GM21529 (cell line): ENCODE data around the gene SERINC1.
"Not testable (repeated sequence)": the region's sequence is repeated elsewhere in the genome, so short reads cannot be mapped to it uniquely, and the experiment has no call there.

ENCODE experiments used
- ATAC-seq: cut with Tn5 transposase; IDR thresholded peaks from one replicate; pipeline ENCODE4 v1.9.1; 2021; ENCODE audit not compliant: unreplicated experiment

The SERINC1 gene

DNA sequence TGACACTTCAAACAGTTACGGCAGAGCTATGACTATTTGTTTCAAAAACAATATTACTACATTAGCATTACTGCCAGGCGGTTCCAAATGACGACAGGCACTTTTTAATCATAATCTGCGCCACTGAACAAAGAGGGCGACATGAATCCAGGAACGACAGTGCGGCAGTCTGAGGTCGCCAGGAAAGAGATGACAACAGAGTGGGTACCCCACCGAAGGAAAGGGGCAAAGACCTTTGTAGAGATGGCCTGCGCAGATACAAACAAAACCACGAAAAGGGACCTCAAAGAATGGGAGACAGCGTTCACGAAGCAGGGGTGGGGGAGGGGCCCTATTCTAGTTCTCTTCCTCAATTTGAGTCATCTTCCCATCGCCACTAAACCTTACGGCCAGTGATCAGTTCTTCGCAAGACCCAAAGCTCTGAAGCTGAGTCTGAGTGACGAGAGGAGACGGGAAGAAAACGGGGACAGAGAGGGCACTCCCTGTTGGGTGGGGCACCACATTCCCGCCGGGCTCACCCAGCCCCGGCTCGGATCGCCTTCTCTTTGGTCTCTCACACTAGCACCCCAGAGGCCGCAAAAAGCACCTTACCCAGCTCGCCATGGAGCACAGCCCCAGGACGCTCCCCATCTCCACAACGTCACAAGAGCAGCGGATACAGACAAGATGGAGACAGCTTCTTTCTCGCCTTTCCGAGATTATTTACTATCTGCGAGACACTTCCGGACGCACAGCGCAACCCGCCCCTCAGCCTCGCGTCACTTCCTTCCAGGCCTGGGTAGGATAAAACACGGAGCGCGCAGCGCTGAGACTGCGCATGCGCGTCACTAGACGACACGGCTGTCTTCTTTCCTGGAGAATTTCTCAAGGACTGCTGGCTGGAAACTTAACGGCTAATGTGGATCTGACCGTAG lies at the start of gene SERINC1:
Gene SERINC1, minus strand, starts transcription at position 701 of the 915 bp plus-strand sequence. Its CDS starts 70 bp downstream, at position 631.
- peak; percentile 99 for ATAC-seq

DNA sequence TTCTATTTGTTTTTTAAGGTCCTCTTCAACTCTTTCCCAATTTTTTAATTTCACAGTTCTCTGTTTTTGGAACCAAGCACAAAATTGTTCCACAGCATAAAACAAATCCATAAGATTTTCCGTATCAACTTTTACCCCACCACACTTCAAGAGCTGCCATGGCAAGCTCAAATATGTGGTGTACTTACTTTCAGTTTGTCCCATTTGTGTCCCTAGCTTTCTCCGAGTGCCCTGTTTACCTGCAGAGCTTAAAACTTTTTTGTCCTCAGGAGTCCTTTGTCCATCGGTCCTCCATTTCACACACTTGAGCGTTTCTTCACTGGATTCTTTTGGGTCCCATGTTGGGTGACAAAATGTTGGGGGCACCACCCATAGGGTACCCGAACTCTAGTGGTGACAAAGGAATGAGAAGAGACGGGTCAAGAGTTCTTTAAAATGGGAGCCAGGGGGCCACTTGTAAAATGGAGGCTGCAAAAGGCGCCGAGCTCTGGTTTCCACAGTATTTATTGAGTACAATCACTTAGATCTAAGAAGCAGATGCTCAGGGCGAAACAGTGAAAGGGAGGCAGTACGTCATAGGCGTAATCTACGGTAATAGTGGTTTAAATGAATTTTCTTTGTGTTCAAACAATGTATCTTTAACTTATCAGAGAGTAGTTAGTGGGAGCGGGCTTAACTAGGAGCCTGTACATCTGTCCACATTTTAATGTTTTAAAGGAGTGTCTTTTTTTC lies 39.8 kb upstream of the SERINC1 start:
- ATAC-seq, result no peak

DNA sequence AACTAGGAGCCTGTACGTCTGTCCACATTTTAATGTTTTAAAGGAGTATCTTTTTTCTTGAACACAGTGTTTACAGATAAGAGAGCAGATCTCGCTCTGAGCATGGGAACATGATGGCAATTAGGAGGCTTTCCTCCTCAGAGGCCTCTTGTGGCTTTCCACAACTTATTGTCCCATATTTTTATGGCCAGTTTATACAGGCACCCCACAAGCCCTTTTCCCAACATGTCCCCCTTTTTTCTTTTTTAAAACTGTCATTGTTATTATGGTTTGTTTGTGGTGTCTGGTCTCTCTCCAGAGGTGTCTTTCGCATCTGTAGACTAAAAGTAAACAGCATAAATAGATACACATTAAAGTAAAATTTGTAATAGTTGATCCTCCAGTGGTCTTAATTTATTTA lies 33.6 kb upstream of the SERINC1 start:
- ATAC-seq, result not testable (repeated sequence)

DNA sequence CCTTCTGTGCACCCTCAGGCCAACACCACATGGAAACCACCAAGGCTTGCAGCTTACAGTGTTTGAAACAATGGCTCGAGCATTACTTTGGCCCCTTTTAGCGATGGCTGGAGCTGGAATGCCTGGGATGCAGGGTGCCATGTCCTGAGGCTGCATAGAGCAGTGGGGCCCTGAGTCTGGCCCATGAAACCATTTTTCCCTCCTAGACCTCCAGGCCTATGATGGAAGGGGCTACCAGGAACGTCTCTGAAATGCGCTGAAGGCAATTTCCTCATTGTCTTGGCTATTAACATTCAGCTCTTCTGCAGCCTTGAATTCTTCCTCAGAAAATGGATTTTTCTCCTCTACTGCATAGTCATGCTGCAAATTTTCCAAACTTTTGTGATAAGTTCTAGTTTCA lies 29.9 kb upstream of the SERINC1 start:
- ATAC-seq, result no peak

DNA sequence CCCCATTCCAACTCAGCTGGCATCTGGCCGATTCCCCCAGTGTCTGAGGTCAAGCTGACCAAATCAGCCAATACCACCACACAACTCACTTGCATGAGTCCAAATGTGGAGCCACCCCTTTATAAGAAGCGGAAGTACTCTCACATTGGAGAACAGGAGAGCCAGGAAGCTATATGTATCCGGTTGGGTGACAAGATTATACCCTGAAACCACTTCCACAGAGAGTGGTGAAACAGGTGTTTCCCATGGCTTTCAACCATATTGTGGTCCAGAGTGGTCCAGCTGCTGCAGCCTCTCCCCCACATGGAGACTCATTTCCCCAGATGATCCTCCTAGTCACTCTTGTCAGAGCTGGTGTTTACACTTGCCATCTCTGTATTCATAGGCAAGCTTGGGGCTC lies 24.0 kb upstream of the SERINC1 start:
- peak; percentile 54 for ATAC-seq

DNA sequence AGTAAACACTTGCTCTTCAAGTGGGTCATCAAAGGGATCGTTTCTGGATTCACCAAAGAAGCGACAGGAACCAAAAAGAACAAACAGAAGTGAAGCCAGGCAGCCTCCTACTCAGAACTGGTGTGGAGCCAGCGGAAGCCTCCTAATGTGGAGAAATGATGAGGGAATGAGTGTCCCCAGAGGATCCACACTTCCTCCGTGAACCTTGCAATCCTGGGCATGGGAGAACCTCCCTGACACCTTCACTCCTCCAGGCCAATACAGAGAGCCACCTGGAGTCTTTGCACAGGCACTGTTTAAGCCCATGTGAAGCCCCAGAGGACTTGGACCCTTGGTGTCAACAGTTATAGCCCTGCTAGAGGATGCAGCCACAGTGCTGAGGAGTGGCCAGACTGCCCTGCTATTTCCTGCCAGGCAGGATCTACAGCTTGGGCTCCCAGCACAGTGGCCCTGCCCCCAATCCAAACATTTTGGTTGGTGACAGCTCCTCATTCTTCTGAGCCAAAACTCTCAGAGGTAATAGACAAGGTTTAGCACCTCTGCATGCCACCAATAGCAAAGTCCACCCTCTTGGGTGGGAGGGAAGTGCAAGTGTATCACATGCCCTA lies 23.2 kb upstream of the SERINC1 start:
- no peak for ATAC-seq

DNA sequence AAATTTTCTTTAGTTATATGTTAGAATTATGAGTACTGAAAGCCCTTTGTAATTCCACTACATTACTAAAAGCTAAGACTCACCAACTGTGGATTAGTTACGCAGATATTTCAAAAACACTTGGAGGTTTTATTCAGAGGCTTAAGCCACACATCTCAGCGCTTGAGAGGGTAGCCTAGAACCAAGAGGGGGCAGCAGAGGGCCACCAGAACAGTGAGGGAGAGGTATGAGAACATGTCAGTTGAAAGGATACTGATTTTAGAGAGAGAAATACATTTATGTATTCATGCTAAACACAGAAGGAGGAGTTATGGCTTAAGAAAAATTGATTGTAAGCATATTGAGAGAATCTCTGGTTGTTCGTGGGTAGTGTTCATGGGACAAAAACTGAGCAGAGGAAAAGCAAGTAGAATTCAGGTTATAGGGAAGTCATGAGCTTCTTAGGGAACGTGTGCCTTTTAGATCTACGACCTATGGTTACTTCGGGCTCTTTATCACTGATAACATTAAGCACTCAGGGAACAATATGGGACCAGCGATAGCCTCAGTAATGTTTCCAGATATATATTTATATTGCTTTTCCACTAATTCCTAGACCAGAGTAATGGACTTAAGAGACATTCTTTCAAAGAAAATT lies 20.4 kb upstream of the SERINC1 start:
- peak; percentile 96 for ATAC-seq

DNA sequence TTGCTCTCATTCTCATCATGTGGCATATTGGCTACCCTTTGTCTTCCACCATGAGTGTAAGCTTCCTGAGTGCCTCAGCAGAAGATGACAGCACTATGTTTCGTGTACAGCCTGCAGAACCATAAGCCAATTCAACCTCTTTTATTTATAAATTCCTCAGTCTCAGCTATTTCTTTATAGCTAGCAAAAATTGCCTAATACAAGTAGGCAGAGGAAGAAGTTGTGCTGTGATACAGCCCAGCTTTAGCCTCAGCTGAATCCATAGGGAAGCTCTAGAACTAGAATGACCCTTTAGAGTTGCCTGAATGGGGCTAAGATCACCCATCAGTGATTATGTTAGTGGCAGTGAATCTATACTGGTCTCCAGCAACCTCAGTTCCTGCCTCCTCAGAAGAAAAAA lies 19.0 kb upstream of the SERINC1 start:
- ATAC-seq, result no peak

DNA sequence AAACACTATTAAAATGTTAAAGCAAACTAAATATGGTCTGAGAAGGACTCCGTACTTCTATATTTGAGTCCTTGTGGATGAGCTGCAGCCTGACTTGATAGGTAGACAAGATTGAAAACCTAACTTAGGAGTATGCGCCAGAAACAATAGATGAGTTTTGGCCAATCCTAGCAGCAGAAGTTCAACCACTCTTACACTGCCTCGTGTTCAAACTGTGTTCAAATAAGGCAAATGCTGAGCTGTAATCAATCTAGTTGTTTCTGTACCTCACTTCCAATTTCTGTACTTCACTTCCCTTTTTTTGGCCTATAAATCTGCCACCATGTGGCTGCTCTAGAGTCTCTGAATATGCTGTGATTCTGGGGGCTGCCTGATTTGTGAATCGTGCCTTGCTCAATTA lies 13.2 kb upstream of the SERINC1 start:
- ATAC-seq, result peak; percentile 85

DNA sequence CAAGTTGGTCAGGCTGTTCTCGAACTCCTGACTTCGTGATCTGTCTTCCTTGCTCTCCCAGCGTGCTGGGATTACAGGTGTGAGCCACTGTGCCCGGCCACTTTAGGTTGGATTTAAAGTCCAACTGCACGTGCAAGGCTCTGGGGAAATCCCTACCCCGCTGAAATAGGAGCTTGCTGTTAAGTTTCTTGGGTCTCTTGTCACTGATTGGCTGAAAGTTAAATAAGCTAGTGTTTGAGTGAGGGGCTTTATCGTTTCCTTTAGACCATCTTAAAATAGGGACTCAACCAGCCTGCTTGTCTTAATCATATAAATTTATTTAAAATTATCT lies 11.1 kb upstream of the SERINC1 start:
- no peak for ATAC-seq

DNA sequence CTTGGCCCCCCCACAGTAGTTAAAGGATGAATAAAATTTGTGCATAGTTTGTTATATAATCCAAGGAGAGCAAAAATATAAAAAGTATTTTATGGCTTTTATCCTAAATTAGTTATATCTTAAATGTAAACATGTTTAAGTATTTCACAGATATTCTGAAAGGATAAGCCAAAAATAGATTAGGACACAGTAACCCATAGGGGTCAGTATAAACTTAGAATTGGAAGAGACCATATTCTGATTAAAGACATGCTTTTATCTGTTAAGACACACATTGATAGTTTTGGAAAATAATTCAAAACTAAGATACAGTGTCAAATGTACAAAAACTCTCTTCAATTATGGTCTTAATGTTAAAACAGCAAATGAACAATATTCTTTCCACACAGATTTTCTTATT lies 4.5 kb upstream of the SERINC1 start:
- no peak for ATAC-seq

DNA sequence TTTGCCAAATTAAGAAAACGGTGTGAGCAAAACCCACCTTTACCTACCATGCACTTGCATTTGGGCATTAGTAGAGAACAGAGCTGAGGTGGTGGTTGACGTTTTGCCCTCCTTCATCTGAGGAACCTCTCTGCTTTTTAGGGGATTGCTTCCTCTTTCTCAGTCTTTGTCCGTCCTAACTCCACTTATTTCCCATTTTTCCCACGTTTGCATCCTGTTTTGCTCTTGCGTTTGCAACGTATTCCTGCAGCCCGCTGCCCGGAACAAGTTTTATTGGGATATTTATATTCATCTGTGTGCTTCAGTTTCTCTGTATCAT lies 374 bp upstream of the SERINC1 start:
- ATAC-seq, result peak; percentile 51

DNA sequence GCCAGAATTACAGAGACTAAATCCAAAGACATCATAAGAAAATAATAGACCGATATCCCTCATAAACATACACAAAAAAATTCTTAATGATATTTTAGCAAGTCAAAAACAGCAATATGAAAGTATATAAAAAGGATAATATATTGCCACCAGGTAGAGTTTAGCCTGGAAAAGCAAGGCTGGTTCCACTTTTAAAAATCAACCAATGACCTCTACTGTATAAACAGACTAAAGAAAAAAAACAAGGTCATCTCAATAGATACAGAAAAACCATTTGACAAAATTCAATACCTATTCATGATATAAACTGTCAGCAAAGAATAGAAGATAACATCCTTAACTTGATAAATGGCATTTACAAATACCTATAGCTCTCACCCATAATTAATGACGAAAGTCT lies 9.7 kb downstream of the SERINC1 start:
- no peak for ATAC-seq

DNA sequence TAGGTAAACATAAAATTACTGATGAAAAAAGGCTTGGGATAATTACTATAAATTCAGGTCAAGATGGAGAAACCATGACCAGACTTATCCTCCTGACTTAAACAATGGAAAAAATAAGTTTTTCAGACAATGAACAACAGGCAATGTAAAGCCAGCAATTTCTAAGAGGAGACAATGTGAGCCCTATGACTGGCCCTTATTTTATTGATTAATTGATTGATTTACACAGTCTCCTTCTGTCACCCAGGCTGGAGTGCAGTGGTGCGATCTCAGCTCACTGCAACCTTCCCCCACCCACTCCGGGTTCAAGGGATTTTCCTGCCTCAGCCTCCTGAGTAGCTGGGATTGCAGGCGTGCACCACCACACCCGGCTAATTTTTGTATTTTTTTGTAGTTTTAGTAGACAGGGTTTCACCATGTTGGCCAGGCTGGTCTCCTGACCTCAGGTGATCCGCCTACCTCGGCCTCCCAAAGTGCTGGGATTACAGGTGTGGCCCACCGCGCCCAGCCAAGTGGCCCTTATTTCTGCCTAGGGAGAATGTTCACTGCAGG lies 11.7 kb downstream of the SERINC1 start:
- ATAC-seq, result not testable (repeated sequence)

DNA sequence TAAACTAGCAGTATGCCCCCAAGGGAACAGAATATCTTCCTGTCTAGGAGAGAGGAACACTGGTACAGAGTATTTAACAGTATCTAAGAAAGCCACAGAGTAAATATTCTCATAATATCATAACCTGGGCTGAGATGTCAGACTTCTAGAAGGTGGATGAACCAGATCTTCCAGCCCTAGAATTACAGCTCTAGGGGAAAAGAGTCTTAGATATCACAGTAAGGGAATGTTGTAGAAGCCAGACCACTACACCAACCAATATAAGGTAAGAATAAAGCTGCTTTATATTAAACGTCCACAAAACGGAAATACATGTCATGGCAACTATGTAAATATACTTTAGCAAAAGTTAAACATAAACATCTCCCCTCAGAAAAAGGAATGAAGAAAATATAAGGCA lies 12.4 kb downstream of the SERINC1 start:
- no peak for ATAC-seq

DNA sequence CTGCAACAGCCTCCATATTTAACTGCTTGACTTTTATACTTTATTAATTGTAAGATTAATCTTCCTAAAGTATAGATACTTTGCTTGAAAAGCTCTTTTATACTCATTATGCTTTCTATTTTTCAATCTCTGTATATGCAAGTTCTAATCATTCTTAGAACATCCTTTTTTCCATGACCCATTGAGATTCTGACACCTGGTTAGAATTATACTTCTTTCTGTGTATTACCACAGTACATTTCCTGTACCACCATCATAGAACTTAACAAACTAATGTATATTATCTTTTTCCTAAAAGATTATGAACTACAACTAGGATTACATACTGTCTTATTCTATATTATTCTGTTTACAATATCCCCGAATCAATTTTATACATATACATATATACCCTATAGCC lies 13.5 kb downstream of the SERINC1 start:
- no peak for ATAC-seq

DNA sequence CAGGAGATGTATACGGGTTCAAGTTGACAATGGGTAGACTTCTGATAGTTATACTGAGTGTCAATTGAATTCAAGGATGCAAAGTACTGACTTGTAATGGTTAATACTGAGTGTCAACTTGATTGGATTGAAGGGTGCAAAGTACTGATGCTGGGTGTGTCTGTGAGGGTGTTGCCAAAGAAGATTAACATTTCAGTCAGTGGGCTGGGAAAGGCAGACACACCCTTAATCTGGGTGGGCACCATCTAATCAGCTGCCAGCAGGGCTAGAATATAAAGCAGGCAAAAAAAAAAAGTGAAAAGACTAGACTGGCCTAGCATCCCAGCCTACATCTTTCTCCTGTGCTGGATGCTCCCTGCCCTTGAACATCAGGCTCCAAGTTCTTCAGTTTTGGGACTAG lies 16.5 kb downstream of the SERINC1 start:
- ATAC-seq, result not testable (repeated sequence)

DNA sequence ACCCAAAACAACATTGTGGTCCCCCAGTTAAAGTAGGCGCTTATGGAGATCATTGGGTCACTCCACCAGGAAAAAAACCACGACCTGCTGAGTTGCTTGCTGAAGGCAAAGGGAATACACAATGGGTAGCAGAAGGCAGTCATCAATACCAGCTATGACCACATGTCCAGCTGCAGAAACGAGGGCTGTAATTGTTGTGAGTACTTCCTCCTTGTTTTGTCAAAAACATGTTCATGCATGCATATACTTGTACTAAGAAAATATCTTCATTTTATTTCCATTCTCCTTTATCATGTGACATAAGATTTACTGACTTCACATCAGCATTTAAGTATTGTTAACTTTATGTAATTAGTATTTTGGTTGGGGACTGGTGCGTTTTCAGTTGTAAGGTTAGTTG lies 16.9 kb downstream of the SERINC1 start:
- ATAC-seq, result no peak

DNA sequence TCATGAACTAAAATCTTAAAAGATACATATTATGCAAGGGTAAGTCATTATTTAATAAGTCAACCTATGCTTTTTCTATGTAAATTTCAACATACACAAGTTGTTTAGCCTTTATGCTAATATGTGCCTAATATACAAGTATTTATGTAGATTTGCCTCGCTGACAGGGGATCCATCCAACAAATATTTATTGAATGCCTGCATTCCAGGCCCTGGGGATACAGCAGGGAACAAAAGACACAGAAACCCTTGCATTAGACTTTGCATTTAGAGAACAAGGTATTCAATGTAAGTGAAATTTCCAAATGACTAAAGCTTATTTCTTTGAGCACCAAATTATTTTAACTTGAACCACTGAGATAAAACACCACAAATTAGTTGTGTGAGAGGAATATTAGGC lies 19.1 kb downstream of the SERINC1 start:
- ATAC-seq, result no peak

DNA sequence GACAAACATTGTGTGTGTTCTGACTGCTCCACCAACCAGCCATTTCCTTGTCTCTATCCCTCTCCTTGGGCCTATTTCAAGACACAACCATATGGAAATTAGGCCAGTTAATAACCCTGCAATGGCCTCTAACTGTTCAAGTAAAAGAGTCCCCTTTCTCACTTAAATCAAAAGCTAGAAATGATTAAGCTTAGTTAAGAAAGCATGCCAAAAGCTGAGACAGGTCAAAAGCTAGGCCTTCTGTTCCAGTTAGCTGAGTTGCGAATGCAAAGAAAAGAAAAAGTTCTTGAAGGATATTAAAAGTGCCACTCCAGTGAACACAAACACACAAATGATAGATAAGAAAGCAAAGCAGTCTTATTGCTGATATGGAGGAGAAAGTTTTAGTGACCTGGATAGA lies 22.5 kb downstream of the SERINC1 start:
- ATAC-seq, result no peak

DNA sequence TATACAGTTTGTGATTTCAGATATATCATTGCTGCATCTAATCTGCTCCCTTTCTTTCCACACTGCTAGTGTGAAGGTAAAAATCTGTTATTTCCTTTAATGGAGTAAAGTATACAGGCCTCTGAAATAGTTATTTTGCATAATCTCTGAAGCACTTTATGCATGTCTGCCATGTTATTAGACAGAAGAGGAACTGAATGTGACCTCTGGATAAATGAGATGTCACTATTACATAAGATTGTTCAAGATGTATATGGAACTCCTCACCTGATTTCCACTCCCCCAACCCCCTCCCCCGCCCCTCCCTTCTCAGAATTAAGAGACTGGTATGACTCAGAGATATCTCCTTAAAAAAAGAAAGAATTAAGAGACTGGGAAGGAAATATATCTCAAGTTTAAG lies 26.3 kb downstream of the SERINC1 start:
- no peak for ATAC-seq
